A204.1 (cell line): ENCODE data around the gene CARD9.
"Not testable (repeated sequence)": the region's sequence is repeated elsewhere in the genome, so short reads cannot be mapped to it uniquely, and the experiment has no call there.

Experiments used
- FAIRE-seq: peaks from 2 replicates; lab custom pipeline; 2012; peaks lifted over from hg19 to GRCh38; lab: Jason Lieb, UNC

Gene CARD9

DNA sequence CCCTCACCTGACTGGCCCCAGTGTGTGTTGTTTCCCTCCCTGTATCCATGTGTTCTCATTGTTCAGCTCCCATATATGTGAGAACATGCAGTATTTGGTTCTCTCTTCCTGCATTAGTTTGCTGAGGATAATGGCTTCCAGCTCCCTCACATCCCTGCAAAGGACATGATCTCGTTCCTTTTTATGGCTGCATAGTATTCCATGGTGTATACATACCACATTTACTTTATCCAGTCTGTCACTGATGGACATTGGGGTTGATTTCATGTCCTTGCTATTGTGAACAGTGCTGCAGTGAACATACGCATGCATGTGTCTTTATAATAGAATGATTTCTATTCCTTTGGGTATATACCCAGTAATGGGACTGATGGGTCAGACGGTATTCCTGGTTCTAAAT, 53.5 kb downstream of the CARD9 start:
- FAIRE-seq: not testable (repeated sequence)

DNA sequence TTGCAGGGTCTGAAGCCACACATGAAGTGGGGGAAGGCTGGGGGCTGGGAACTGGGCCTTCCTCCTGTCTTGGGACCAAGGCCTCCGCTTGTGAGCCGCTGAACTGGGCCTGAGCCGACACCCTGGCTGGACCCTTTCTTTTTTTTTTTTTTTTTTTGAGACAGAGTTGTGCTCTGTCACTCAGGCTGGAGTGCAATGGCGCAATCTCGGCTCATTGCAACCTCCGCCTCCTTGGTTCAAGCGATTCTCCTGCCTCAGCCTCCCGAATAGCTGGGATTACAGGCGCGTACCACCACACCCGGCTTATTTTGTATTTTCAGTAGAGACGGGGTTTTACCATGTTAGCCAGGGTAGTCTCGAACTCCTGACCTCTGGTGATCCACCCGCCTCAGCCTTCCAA, 54.2 kb downstream of the CARD9 start:
- not testable (repeated sequence) for FAIRE-seq

DNA sequence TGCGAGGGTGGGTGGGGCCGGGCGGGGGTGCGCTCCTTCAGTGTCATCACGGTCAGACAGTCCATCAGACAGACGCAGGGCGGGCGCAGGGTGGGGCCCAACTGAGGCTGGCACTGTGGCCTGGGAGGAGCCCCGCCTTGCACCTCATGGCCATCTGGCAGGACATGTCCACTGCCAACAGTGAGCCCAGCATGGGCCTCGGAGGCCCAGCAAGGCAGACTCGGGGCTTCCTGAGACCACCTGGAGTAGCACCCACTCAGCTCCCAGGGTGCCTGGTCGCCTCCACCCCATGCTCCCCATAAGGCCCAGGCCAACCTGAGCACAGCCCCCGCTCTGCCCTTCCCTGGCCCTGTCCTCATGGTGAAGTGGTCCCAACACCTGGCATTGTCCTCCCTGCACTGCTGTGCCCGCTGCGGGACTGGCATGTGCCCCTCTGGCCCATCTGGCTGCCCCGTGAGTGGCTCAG, 54.7 kb downstream of the CARD9 start:
- FAIRE-seq: no peak

DNA sequence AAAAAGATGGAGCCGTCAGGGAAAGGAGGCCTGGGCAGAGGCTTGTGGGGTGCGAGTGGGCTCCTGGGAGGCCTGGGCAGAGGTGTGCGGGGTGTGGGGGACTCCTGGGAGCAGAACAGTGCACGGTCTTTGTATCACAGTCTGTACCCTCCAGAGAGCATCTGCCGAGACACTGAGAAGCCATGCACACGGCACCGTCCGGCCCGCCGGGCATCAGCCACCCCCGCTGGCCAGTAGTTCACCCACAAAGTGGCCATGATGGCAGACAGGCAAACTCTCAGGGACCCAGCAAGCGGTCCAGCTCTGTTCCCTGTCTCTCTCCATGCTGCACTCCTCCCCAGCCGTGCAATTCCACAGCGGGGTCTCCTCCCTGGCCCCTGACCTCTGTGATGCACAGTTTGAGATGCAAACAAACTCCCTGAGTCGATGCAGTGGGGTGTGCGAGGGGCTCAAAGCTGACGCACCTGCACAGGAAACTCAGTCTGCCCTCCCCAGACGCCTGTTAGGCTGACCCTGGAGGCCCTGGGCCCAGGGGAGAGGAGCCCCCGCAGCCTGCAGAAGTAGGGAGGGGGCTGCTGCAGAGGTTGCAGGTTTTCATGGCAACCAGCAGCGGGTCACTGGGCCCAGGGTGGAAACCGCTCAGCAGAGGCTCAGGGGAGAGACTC, 55.2 kb downstream of the CARD9 start:
- FAIRE-seq: no peak

DNA sequence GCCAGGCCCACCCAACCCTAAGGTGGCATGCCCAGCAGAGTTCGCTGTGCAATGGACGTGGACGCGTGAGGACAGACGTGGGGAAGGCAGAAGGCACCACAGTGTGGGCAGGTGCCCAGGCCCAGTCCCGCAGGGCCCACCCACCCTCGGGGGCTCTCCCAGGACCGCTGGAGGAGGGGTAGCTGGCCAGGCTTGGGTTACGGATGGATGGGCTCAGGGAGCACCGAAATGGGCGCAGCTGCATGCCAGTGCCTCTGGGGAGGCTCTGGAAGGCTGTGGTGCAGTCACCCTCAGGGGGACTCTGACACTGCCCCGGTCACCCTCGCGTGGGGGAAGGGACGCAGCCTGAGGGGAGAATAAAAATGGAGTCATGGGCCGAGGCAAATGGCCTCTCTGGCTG, 55.8 kb downstream of the CARD9 start:
- FAIRE-seq: no peak

DNA sequence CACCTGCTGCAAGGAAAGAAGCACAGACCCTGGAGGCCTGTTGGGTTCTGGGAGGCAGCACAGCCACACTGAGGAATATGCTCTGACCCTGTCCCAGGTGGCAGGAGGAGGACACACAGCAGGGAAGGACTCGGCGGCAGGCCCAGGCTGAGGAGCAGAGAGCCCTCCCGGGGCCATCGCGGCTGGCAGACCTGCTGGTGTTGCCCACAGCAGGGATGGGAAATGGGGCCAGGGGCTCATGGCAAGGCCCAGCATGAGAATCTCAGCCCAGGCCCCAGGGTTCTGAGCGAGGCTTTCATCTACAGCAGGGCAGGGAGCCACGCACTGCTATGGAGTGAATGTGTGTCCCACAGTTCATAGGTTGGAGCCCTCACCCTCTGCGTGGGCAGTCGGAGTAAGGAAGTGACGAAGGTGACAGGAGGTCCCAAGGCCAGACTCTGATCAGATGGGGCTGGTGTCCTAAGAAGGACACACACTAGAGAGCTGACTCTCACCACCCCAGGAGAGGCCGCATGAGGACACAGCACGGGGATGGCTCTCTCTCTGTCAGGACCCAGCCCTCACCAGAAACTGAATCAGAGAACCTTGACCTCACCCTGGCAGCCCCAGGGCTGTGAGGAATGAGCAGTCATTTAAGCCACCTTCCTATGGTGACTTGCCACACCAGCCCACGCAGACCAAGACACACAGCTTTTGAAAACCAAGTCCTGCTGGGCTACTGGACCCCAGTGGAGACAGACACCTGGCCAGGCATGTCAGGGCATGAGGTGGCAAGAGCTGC, 56.4 kb downstream of the CARD9 start:
- no peak for FAIRE-seq

DNA sequence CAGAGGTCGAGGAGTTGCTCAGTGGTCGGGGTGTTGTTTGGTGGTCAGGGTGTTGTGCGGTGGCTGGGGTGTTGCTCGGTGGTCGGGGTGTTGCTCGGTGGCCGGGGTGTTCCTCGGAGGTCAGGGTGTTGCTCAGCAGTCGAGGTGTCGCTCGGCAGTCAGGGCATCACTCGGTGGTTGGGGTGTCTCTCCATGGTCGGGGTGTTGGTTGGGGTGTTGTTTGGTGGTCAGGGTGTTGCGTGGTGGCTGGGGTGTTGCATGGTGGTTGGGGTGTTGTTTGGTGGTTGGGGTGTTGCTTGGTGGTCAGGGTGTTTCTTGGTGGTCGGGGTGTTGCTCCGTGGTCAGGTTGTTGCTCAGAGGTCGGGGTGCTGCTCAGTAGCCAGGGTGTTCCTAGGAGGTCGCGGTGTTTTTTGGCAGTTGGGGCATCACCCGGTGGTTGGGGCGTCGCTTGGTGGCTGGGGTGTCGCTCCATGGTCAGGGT, 57.2 kb downstream of the CARD9 start:
- FAIRE-seq: no peak

DNA sequence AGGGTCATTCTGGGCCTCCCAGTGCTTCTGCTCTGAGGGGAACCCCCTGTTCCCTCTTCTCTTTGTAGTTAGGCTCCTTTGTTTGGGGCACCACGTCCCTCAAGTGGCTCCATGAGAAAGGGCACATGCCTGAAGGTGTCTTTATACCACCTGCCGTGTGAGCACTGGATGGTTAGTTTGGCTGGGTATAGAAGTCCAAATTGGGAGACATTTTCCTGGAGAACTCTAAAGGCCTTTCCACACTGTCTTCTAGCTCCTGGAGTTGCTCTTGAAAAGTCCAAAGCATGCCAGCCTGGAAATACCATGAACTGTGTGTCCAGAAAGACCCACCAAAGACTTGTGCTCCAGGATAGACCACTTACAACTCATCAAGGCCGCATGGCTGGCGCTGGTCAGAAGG, 58.5 kb downstream of the CARD9 start:
- no peak for FAIRE-seq

DNA sequence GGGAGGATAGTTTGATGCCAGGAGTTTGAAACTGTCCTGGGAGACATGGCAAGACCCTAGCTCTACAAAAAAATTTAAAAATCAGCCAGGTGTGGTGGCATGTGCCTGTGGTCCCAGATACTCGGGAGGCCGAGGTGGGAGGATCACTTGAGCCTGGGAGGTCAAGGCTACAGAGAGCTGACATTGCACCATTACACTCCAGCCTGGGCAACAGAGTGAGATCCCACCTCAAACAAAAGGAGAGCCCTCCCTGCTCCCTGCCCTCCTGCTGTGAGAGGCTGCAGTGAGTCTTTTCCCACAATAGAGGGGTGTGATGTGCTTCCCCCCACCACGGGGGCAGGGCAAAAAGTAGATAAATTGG, 59.4 kb downstream of the CARD9 start:
- FAIRE-seq: no peak
